A549 (cell line): ENCODE data around the gene POU2F3. TPM values are rescaled to one million over a fixed set of nuclear protein-coding genes. Genes with fewer than 3 reads are reported as not detected.

Experiments
- ATAC-seq, 2 experiments: fragments of 200-7000 bp in 1 of 2; fragments of >200 bp in 1 of 2; cut with Nextera tagmentation in 1 of 2; cut with Tn5 transposase in 1 of 2; 3 replicates each; pipeline versions ENCODE4 v1.8.0 to v1.9.1; 2018 to 2020; ENCODE audit warnings: mild to moderate bottlenecking in 1 of 2, moderate library complexity in 1 of 2
- CTCF ChIA-PET: fragments of 300-600 bp; sonication (Branson Sonifier 250); formaldehyde crosslinking; extraction: SDS; loops from one replicate; lab custom pipeline; 2021; ENCODE audit warnings: antibody characterized with exemption, inconsistent platforms; lab: Yijun Ruan, JAX
- POLR2A ChIA-PET: fragments of 350-600 bp; formaldehyde crosslinking; extraction: SDS; loops from one replicate; lab custom pipeline; 2021; ENCODE audit warnings: antibody characterized with exemption, inconsistent platforms; lab: Yijun Ruan, JAX
- DNase-seq, 2 experiments: peaks; one replicate each; pipeline versions ENCODE4 v3.0.0 to v3.0.0-alpha.2; 2011 to 2016; ENCODE audit warnings: low read depth in 1 of 2, low spot score in 1 of 2
- FAIRE-seq: peaks from 2 replicates; lab custom pipeline; 2011; peaks lifted over from hg19 to GRCh38; lab: Jason Lieb, UNC
- H3K27ac ChIP-seq, 2 experiments: fragments of >200 bp; sonication (Bioruptor Twin); formaldehyde crosslinking; 3 replicates each; pipeline ENCODE4 v1.5.1; 2016 to 2017
- H3K4me1 ChIP-seq: fragments of >200 bp; sonication (Bioruptor Twin); formaldehyde crosslinking; 3 replicates; pipeline ENCODE4 v1.6.1; 2016
- H3K4me2 ChIP-seq: fragments of >200 bp; sonication (Bioruptor Twin); formaldehyde crosslinking; 3 replicates; pipeline ENCODE4 v1.6.1; 2016
- H3K4me3 ChIP-seq: fragments of >200 bp; sonication (Bioruptor Twin); formaldehyde crosslinking; 3 replicates; pipeline ENCODE4 v1.5.1; 2016
- H3K9me3 ChIP-seq: fragments of >200 bp; sonication (Bioruptor Twin); formaldehyde crosslinking; 3 replicates; pipeline ENCODE4 v1.6.1; 2016
- CBX8 ChIP-seq: fragments of 200-600 bp; sonication (generic); IDR thresholded peaks from 2 replicates; pipeline ENCODE4 v1.6.1; 2016
- E2F6 ChIP-seq: IDR thresholded peaks from 2 replicates; pipeline ENCODE4 v1.6.1; 2012; ENCODE audit warnings: low read depth, borderline replicate concordance
- EP300 ChIP-seq, 2 experiments: fragments of >200 bp; sonication (Bioruptor Twin); formaldehyde crosslinking; IDR thresholded peaks; 2 replicates in 1 of 2; 3 replicates in 1 of 2; pipeline ENCODE4 v1.6.1; 2016 to 2017
- ESRRA ChIP-seq: fragments of 150-350 bp; IDR thresholded peaks from 2 replicates; pipeline ENCODE4 v1.6.1; 2014; ENCODE audit warnings: mild to moderate bottlenecking, low read length, borderline replicate concordance
- FOSL2 ChIP-seq, 2 experiments: fragments of 450-650 bp in 1 of 2; fragments of >200 bp in 1 of 2; sonication (Bioruptor Twin) in 1 of 2; formaldehyde crosslinking; IDR thresholded peaks; 2 replicates each; pipeline versions ENCODE4 v1.5.0 to v1.6.1; 2016 to 2020; ENCODE audit warnings: mild to moderate bottlenecking in 1 of 2, moderate library complexity in 1 of 2
- HDAC2 ChIP-seq: fragments of 200-600 bp; sonication (generic); IDR thresholded peaks from 2 replicates; pipeline ENCODE4 v1.6.1; 2016
- HEYL ChIP-seq: fragments of 250-450 bp; sonication (Bioruptor Pico); IDR thresholded peaks from 2 replicates; pipeline ENCODE4 v1.8.0; 2021; ENCODE audit warnings: mild to moderate bottlenecking, moderate library complexity
- HOXB13 ChIP-seq: fragments of 250-450 bp; sonication (Bioruptor Pico); IDR thresholded peaks from 2 replicates; pipeline ENCODE4 v1.5.0; 2020; ENCODE audit warnings: low read depth, mild to moderate bottlenecking, moderate library complexity
- HOXB5 ChIP-seq: fragments of 250-450 bp; sonication (Bioruptor Pico); IDR thresholded peaks from 2 replicates; pipeline ENCODE4 v1.5.0; 2020; ENCODE audit warnings: mild to moderate bottlenecking, moderate library complexity
- JUNB ChIP-seq: fragments of >200 bp; sonication (Bioruptor Twin); formaldehyde crosslinking; IDR thresholded peaks from 2 replicates; pipeline ENCODE4 v1.6.1; 2016
- MAX ChIP-seq: IDR thresholded peaks from 2 replicates; pipeline ENCODE4 v1.6.1; 2012
- NFE2L2 ChIP-seq: fragments of 150-350 bp; conservative IDR thresholded peaks from 2 replicates; pipeline ENCODE4 v1.6.1; 2014; ENCODE audit warnings: low read length
- NR3C1 ChIP-seq: fragments of >200 bp; sonication (Bioruptor Twin); formaldehyde crosslinking; IDR thresholded peaks from 3 replicates; pipeline ENCODE4 v1.6.1; 2017
- PBX3 ChIP-seq: IDR thresholded peaks from 2 replicates; pipeline ENCODE4 v1.6.1; 2012
- PHF8 ChIP-seq: fragments of 200-600 bp; sonication (generic); IDR thresholded peaks from 2 replicates; pipeline ENCODE4 v1.6.1; 2016; ENCODE audit warnings: low read depth, mild to moderate bottlenecking, antibody characterized with exemption, moderate library complexity, borderline replicate concordance
- REST ChIP-seq: fragments of 200-600 bp; sonication (generic); IDR thresholded peaks from 2 replicates; pipeline ENCODE4 v1.6.1; 2016; ENCODE audit warnings: antibody characterized with exemption, mild to moderate bottlenecking, moderate library complexity
- RFX5 ChIP-seq: fragments of 450-650 bp; IDR thresholded peaks from 2 replicates; pipeline ENCODE4 v1.7.1; 2014; ENCODE audit warnings: antibody characterized with exemption, mild to moderate bottlenecking, moderate library complexity
- TP53 ChIP-seq: fragments of 250-450 bp; sonication (Bioruptor Pico); IDR thresholded peaks from 2 replicates; pipeline ENCODE4 v1.5.0; 2021; ENCODE audit warnings: mild to moderate bottlenecking, moderate library complexity
- WGBS: methylation state at CpG from one replicate; pipeline ENCODE4 v1.1.6; 2017; ENCODE audit errors: missing lambda C conversion rate; 5-methylcytosine and 5-hydroxymethylcytosine counted together
- polyA plus RNA-seq, 4 experiments: library from polyadenylated mRNA; depleted of rRNA in 3 of 4; stranded (reverse); fragments of >200 nt; fragmentation: RNase III in 1 of 4; extraction: RNeasy Plus Mini Kit Qiagen cat#74134 plus additional on column Dnase treatment in 1 of 4; gene quantifications; 2 replicates in 3 of 4; 3 replicates in 1 of 4; pipeline ENCODE4 v1.2.3, GENCODE V29; 2011 to 2017
- TF ChIP-seq, protein P1 (sequence below): fragments of 250-450 bp; sonication (Bioruptor Pico); IDR thresholded peaks from 2 replicates; pipeline ENCODE4 v1.5.0; 2020; ENCODE audit warnings: low read depth, mild to moderate bottlenecking, moderate library complexity

The POU2F3 gene
- polyA plus RNA-seq, 2 of the 4 experiments (the other 2 are of a cell fraction) = not detected

DNA sequence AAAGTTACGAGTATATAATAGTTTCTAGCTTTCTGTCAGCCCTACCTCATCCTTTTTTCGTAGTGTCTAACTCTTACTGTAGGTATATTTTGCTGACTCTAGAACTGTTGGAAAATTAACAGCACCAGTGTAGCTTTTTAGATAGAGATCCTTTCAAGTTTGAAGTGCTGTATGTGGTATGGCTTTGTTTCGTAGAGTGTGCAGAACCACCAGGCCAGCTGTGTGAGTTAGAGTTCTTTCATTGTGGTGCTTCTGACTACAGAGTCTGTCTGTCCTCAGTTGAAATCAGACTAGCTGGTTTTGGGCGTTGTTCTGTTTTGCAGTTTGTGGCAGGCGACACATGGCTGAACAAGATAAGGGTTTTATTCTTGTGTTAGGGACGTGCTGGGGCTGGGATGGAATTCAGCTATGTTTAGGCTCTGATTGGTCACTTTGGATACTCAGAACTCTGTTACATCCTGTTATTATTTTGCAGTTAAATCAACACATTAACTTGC, 99.5 kb downstream of the POU2F3 start:
- H3K4me2 ChIP-seq = peak overlapping the region; percentile 85
- POLR2A ChIA-PET = no interaction called here
- no peaks in the 10 kb centered on the region for H3K9me3 ChIP-seq
- CTCF ChIA-PET = no interaction called here
- H3K4me3 ChIP-seq = peak overlapping the region; percentile 64; the same call in 2 of the 3 replicates
- no peak for FAIRE-seq
- ATAC-seq = no peak
- H3K4me1 ChIP-seq = peaks cover 29% of the 10 kb centered on the region
- TF ChIP-seq, protein P1, sequence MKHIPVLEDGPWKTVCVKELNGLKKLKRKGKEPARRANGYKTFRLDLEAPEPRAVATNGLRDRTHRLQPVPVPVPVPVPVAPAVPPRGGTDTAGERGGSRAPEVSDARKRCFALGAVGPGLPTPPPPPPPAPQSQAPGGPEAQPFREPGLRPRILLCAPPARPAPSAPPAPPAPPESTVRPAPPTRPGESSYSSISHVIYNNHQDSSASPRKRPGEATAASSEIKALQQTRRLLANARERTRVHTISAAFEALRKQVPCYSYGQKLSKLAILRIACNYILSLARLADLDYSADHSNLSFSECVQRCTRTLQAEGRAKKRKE (CRISPR knock-in tag) = no peak
- no peak for TF ChIP-seq PBX3
- no peak for TF ChIP-seq TP53 (CRISPR knock-in tag)
- no peak for TF ChIP-seq ESRRA
- TF ChIP-seq HOXB5 (CRISPR knock-in tag) = no peak
- no peak for TF ChIP-seq PHF8
- no peak for TF ChIP-seq RFX5
- no peak for TF ChIP-seq EP300 (IDR thresholded peaks at IDR 0.05)
- TF ChIP-seq E2F6 = no peak
- TF ChIP-seq JUNB = no peak
- TF ChIP-seq NR3C1 = no peak
- no peak for TF ChIP-seq REST
- TF ChIP-seq HOXB13 (CRISPR knock-in tag) = no peak
- TF ChIP-seq MAX = no peak
- TF ChIP-seq CBX8 = no peak
- TF ChIP-seq HEYL (CRISPR knock-in tag) = no peak
- no peak for TF ChIP-seq NFE2L2
- no peak for TF ChIP-seq HDAC2
- TF ChIP-seq, all 56 proteins: peak for 0
- H3K27ac ChIP-seq = peak overlapping the region; percentile 26 to 46; a peak in 4 of 6 replicates
- WGBS = 32% methylated on average over 6 of the region's 6 CpGs
- DNase-seq = no peak

- POLR2A ChIA-PET = no interaction called here
- DNase-seq (no peak), FAIRE-seq (no peak)
- H3K4me3 ChIP-seq = no peak overlapping the region
- H3K4me1 ChIP-seq = peaks cover 30% of the 10 kb centered on the region
- 4% methylated on average over 2 of the region's 2 CpGs for WGBS
- TF ChIP-seq MAX = no peak
- no peak for TF ChIP-seq FOSL2 (IDR thresholded peaks at IDR 0.05)
- peak; percentile 59 for TF ChIP-seq FOSL2 (CRISPR knock-in tag; IDR thresholded peaks at IDR 0.05)
- TF ChIP-seq, all 56 proteins: peak for 1
- CTCF ChIA-PET = interaction anchor here (0.6 kb wide), 1 partner anchor 824 kb away, joined by 3 read pairs; no protein-coding TSS in a partner anchor
- H3K27ac ChIP-seq = no peak overlapping the region
- no peak for ATAC-seq
- H3K4me2 ChIP-seq = peak overlapping the region; percentile 85
- H3K9me3 ChIP-seq = no peaks in the 10 kb centered on the region
These were observed 100.6 kb downstream of the POU2F3 start for GRCh38 chr11:120340529-120340928.
